GM12891 (cell line): ENCODE data around the gene TRIM59. TPM values are rescaled to one million over a fixed set of nuclear protein-coding genes. Genes with fewer than 3 reads are reported as not detected.

Experiments
- DNase-seq: peaks from one replicate; pipeline ENCODE4 v3.0.0; 2011; ENCODE audit warnings: low spot score; ENCODE audit not compliant: insufficient read length
- FAIRE-seq: peaks from 2 replicates; lab custom pipeline; 2011; peaks lifted over from hg19 to GRCh38; lab: Jason Lieb, UNC
- PAX5 ChIP-seq: IDR thresholded peaks from 2 replicates; pipeline ENCODE4 v1.6.1; 2011; ENCODE audit warnings: low read length, moderate library complexity, mild to moderate bottlenecking; ENCODE audit not compliant: insufficient read depth, severe bottlenecking
- POLR2A ChIP-seq: IDR thresholded peaks from 2 replicates; pipeline ENCODE4 v1.6.1; 2011; ENCODE audit warnings: low read depth, low read length, control low read depth
- POLR2AphosphoS5 ChIP-seq: IDR thresholded peaks from 2 replicates; pipeline ENCODE4 v1.6.1; 2011; ENCODE audit warnings: low read depth, low read length, control low read depth
- POU2F2 ChIP-seq: IDR thresholded peaks from 2 replicates; pipeline ENCODE4 v1.6.1; 2011; ENCODE audit warnings: low read depth, mild to moderate bottlenecking, control low read depth, low read length, moderate library complexity
- SPI1 ChIP-seq: IDR thresholded peaks from 2 replicates; pipeline ENCODE4 v1.6.1; 2011; ENCODE audit warnings: low read depth, low read length, control low read depth
- TAF1 ChIP-seq: IDR thresholded peaks from 2 replicates; pipeline ENCODE4 v1.6.1; 2011; ENCODE audit warnings: low read depth, low read length, control low read depth
- polyA plus RNA-seq: library from polyadenylated mRNA; unstranded; fragments of >200 nt; gene quantifications from one replicate; pipeline ENCODE4 v1.2.1, GENCODE V29; 2012; ENCODE audit warnings: low read depth, missing spikeins, inconsistent platforms; ENCODE audit not compliant: missing spikeins

The TRIM59 gene
- 6.4 TPM for polyA plus RNA-seq

GRCh38 chr3:160449636-160450598 lies at the start of gene TRIM59:
Gene TRIM59 (minus strand): TSS chr3:160449786. CDS start chr3:160439183, 10,603 bp downstream.
- FAIRE-seq (peak; percentile 96), DNase-seq (peak; percentile 99)
- TF ChIP-seq POU2F2 (no peak), PAX5 (no peak), SPI1 (peak; percentile 55), POLR2AphosphoS5 (peak; percentile 92), TAF1 (peak; percentile 51), POLR2A (peak; percentile 92)

GRCh38 chr3:160498202-160498601 lies 48.6 kb upstream of the TRIM59 start:
- no peak for FAIRE-seq
- no peak for DNase-seq
- TF ChIP-seq POU2F2 (no peak), PAX5 (no peak), TAF1 (no peak), POLR2A (no peak; the same call in 1 of the 2 replicates), SPI1 (no peak), POLR2AphosphoS5 (no peak)

GRCh38 chr3:160490166-160490565 lies 40.6 kb upstream of the TRIM59 start:
- FAIRE-seq (no peak), DNase-seq (no peak)
- TF ChIP-seq PAX5 (no peak), POU2F2 (no peak), POLR2AphosphoS5 (no peak), SPI1 (no peak), TAF1 (no peak), POLR2A (no peak)

GRCh38 chr3:160486459-160486869 lies 36.9 kb upstream of the TRIM59 start:
- DNase-seq (no peak), FAIRE-seq (no peak)
- TF ChIP-seq POLR2A (no peak), POLR2AphosphoS5 (no peak), TAF1 (no peak), POU2F2 (no peak), PAX5 (no peak), SPI1 (no peak)

GRCh38 chr3:160482796-160483195 lies 33.2 kb upstream of the TRIM59 start:
- DNase-seq (no peak), FAIRE-seq (no peak)
- TF ChIP-seq POU2F2 (no peak), PAX5 (no peak), SPI1 (no peak), POLR2A (no peak), TAF1 (no peak), POLR2AphosphoS5 (no peak)

GRCh38 chr3:160481856-160482255 lies 32.3 kb upstream of the TRIM59 start:
- FAIRE-seq = no peak
- no peak for TF ChIP-seq POU2F2
- no peak for TF ChIP-seq PAX5
- no peak for TF ChIP-seq TAF1
- no peak for TF ChIP-seq SPI1
- no peak for TF ChIP-seq POLR2A
- no peak for TF ChIP-seq POLR2AphosphoS5
- DNase-seq = no peak

- DNase-seq (no peak), FAIRE-seq (no peak)
- TF ChIP-seq PAX5 (no peak), POU2F2 (no peak), POLR2AphosphoS5 (no peak), SPI1 (no peak), POLR2A (no peak), TAF1 (no peak)
Observed at GRCh38 chr3:160480931-160481330, 31.3 kb upstream of the TRIM59 start.

GRCh38 chr3:160479376-160479775 lies 29.8 kb upstream of the TRIM59 start:
- DNase-seq (no peak), FAIRE-seq (no peak)
- no peak for TF ChIP-seq POU2F2
- TF ChIP-seq POLR2AphosphoS5 = no peak
- no peak for TF ChIP-seq TAF1
- TF ChIP-seq POLR2A = no peak
- no peak for TF ChIP-seq PAX5
- no peak for TF ChIP-seq SPI1

GRCh38 chr3:160478338-160478737 lies 28.8 kb upstream of the TRIM59 start:
- TF ChIP-seq POLR2AphosphoS5 (no peak), TAF1 (no peak), POLR2A (no peak), PAX5 (no peak), SPI1 (no peak), POU2F2 (no peak)
- no peak for FAIRE-seq
- no peak for DNase-seq
